ENCODE measurements around the gene C15orf62.

C15orf62 gene

DNA sequence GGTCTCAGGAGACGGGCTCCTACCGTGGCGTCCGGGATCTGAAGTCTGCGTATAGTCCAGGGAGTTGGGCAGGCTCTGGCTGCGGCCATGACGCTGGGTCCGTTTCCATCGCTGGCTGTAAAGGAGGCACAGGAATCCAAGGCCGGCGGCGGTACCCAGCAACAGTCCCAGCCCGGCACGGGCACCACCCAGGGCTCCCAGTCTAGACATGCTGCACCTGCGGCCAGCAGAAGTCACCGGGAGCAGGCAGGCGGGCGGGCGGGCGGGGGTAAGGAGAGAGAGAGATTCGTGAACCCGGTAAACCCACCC lies 15.3 kb upstream of the C15orf62 start:
- H3K4me3 ChIP-seq (replicated peaks; ENCODE audit: low read depth, low read length): peak overlapping the region; percentile 92
- no peak for DNase-seq (ENCODE audit: extremely low read depth, low read depth)
- TF ChIP-seq, protein P1, sequence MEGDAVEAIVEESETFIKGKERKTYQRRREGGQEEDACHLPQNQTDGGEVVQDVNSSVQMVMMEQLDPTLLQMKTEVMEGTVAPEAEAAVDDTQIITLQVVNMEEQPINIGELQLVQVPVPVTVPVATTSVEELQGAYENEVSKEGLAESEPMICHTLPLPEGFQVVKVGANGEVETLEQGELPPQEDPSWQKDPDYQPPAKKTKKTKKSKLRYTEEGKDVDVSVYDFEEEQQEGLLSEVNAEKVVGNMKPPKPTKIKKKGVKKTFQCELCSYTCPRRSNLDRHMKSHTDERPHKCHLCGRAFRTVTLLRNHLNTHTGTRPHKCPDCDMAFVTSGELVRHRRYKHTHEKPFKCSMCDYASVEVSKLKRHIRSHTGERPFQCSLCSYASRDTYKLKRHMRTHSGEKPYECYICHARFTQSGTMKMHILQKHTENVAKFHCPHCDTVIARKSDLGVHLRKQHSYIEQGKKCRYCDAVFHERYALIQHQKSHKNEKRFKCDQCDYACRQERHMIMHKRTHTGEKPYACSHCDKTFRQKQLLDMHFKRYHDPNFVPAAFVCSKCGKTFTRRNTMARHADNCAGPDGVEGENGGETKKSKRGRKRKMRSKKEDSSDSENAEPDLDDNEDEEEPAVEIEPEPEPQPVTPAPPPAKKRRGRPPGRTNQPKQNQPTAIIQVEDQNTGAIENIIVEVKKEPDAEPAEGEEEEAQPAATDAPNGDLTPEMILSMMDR (IDR thresholded peaks at IDR 0.05; ENCODE audit: low read depth, low read length, missing control alignments): no peak

DNA sequence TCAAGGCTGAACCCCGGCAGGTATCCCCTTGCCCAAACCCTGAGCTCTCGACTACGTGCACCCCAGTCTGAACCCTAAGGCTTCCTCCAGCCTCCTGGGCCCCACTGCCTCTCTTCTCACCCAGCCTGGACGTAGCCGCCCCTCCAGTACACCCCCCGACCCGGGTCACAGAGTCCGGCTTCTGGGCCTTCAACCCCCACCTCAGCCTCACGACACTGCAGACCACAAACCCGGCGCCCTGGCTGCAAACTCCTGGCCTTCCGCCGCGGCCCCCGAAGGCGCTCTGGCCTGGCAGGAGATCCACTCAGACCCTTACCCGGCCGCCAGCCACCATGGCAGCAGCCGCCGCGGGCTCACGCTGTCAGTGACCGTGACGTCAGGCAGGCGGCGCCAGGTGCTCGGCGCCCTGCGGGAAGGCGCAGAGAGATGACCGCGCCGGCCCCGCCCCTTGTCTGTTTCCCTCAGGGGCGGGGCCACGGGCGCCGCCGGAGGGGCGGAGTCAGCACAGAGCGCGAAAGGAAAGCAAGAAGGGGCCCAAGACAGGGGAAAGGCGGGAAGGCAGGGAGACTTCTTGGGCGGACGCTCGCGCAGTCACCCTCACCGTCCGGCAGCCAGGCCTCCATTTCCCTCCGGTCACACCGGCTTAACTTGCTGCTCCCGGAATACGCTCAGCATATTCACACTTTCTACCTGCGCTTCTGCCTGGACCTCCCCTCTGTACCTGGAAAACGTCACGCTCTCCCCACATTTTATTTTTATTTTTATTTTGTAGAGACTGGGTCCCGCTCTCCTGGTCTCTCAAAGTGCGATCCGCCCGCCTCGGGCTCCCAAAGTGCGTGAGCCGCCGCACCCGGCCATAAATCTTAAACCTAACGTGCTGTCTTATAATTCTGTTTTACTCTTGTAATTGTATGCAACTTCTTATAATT lies 14.6 kb upstream of the C15orf62 start, which contains the start of gene RMDN3:
RMDN3 (minus strand) TSS at position 372 of the 929 bp plus-strand sequence. CDS start 471 bp downstream, outside the sequence.
- peak within 1 kb of the TSS; percentile 92 for H3K4me3 ChIP-seq (replicated peaks; ENCODE audit: low read depth, low read length)
- no peak for DNase-seq (ENCODE audit: extremely low read depth, low read depth)
- TF ChIP-seq, protein P1 (IDR thresholded peaks at IDR 0.05; ENCODE audit: low read depth, low read length, missing control alignments): no peak

DNA sequence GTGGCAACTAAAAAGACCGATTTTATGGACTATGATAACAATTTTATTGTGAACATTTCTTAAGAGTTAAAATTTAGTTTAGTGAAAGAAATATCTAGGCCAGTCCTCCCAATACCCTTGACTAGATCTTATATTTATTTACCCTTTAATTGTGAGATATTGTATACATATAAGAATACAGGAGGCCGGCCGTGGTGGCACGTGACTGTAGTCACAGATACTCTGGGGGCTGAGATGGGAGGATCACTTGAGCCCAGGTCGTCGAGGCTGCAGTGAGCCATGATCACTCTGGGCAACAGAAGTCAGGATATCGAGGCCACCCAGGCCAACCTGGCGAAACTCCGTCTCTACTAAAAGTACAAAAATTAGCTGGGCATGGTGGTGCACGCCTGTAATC lies 14.0 kb upstream of the C15orf62 start:
- no peak for DNase-seq (ENCODE audit: extremely low read depth, low read depth)
- TF ChIP-seq, protein P1 (IDR thresholded peaks at IDR 0.05; ENCODE audit: low read depth, low read length, missing control alignments): no peak
- H3K4me3 ChIP-seq (replicated peaks; ENCODE audit: low read depth, low read length): peak overlapping the region; percentile 92

DNA sequence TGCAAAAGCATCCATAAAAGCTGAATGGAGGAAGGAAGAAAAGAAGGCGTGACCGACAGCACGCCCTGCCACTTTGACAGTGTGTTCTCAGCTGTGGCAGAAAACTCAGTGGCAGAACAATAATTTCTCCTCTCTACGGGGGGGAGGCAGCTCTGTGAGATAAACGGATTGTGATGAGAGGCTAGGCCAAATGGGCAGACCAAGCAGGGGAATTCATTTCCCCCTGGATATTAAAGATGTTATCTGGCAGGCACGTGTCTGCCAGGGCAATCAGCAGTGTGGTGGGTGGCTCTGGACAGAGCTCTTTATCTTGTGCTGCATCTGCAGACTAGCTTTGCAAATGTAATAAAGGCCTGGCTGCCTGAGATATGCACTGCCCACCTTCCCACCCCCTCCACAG lies 12.8 kb upstream of the C15orf62 start:
- no peak overlapping the region for H3K4me3 ChIP-seq (replicated peaks; ENCODE audit: low read depth, low read length)
- TF ChIP-seq, protein P1 (IDR thresholded peaks at IDR 0.05; ENCODE audit: low read depth, low read length, missing control alignments): no peak
- DNase-seq (ENCODE audit: extremely low read depth, low read depth): no peak

DNA sequence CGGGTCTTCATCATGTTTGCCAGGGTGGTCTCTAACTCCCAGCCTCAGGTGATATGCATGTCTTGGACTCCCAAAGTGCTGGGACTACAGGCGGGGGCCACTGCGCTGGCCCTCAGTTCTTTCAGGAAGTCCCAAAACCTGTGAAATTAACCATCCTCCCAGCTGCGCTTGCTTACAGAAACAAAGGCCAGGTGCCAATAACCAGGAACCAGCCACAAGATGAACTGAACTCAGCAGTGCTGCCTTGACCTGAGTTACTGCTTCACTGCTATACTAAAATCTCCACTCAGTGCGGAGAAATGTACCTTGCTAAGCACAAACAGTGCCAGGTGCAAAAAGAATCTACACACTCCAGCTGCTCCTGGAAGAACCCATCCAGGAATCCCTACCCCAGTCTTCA lies 9.8 kb upstream of the C15orf62 start:
- H3K4me3 ChIP-seq (replicated peaks; ENCODE audit: low read depth, low read length): no peak overlapping the region
- TF ChIP-seq, protein P1 (IDR thresholded peaks at IDR 0.05; ENCODE audit: low read depth, low read length, missing control alignments): no peak

DNA sequence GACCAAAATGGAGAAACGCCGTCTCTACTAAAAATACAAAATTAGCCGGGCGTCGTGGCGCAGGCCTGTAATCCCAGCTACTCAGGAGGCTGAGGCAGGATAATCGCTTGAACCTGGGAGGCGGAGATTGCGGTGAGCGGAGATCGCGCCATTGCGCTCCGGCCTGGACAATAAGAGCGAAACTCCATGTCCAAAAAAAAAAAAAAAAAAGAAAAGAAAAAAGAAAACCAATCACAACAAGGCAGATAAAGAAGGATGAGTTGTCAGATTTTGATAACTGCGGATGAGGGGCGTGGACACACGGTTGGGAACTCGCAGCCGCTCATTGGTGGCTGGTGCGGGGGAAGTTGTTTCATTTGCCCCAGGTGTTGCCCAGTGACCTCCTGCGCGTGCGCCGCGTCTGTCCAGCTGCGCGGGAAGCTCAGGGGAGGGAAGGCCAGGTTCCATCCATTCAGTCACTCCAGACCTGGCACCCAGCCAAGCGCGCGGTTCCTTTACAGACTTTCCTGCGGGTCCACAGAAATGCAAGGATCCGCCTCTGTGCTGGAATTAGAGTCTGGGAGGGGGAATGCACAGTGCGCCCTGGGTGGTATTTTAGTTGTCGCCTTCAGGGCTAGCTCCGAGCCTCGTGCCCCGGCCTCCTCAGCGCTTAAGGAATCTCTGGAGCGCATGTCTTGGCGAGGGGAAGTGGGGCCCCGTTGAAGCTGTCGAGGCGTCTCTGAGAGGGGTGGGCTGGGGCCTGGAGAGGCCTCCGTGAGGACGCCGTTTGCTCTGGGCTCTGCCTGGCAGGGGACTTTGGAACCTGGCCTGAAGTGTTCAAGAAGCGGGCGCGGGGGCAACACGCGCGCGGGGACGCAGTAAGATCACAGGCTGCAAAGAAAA lies 6.6 kb upstream of the C15orf62 start:
- H3K4me3 ChIP-seq (replicated peaks; ENCODE audit: low read depth, low read length): peak overlapping the region; percentile 46
- no peak for DNase-seq (ENCODE audit: extremely low read depth, low read depth)

More for the DNA sequence above, 9.8 kb upstream of the C15orf62 start:
- DNase-seq (ENCODE audit: extremely low read depth, low read depth): no peak

More for the DNA sequence above, 6.6 kb upstream of the C15orf62 start:
- TF ChIP-seq, protein P1 (IDR thresholded peaks at IDR 0.05; ENCODE audit: low read depth, low read length, missing control alignments): no peak
